Fibroblast of mammary gland (primary cell): Measurements from ENCODE around the gene FUZ.

Source experiments
- DNase-seq: peaks from one replicate; pipeline ENCODE4 v3.0.0-alpha.2; 2010; ENCODE audit warnings: low read depth
- H3K4me3 ChIP-seq: 2 replicates; pipeline ENCODE4 v1.5.1; 2011; ENCODE audit warnings: low read depth, mild to moderate bottlenecking, low read length, moderate library complexity; ENCODE audit not compliant: control insufficient read depth
- TF ChIP-seq, protein P1 (sequence below): conservative IDR thresholded peaks from 2 replicates; pipeline ENCODE4 v1.5.1; 2011; ENCODE audit warnings: low read depth, low read length, inconsistent platforms; ENCODE audit not compliant: control insufficient read depth, insufficient read depth

FUZ gene

DNA sequence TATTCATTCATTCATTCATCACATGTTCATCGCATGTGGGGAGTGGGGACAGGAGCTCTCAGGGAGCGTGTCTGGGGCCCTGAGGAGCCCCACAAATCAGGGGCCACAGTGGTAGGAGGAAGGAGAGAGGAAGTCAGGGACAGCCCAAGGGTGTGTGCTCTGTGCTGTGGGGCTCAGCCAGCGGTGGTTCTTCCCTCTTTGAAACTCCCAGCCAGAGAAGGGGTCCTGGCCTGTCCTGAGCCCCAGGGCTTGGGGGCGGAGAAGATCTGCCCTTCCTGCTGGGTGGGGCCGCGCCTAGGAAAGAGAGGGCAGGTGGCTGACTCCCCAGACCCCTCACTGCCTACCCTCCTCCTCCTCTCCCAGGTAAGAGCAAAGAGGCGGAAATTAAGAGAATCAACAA is 31.7 kb downstream of the FUZ start:
- no peak for DNase-seq
- H3K4me3 ChIP-seq = no peak overlapping the region
- TF ChIP-seq, protein P1, sequence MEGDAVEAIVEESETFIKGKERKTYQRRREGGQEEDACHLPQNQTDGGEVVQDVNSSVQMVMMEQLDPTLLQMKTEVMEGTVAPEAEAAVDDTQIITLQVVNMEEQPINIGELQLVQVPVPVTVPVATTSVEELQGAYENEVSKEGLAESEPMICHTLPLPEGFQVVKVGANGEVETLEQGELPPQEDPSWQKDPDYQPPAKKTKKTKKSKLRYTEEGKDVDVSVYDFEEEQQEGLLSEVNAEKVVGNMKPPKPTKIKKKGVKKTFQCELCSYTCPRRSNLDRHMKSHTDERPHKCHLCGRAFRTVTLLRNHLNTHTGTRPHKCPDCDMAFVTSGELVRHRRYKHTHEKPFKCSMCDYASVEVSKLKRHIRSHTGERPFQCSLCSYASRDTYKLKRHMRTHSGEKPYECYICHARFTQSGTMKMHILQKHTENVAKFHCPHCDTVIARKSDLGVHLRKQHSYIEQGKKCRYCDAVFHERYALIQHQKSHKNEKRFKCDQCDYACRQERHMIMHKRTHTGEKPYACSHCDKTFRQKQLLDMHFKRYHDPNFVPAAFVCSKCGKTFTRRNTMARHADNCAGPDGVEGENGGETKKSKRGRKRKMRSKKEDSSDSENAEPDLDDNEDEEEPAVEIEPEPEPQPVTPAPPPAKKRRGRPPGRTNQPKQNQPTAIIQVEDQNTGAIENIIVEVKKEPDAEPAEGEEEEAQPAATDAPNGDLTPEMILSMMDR = no peak

DNA sequence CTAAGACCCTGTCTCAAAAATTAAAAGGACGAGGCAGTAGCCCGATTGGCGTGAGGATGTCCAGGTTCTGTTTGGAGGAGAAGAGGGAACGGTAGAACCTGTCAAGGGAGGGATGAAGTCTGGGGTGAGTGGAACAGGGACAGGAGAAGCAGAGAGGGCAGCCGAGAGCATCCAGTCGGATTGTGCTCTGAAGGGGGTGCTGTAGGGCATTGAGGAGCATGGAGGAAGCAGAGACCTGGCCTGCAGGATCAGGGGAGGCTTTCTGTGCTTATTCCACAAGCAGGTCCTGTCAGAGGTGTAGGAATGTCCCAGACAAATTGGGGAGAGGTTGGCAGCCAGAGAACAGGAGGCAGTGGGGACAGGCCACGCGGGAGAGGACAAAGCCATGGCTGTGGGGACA is 32.2 kb downstream of the FUZ start:
- TF ChIP-seq, protein P1 = no peak
- no peak for DNase-seq
- no peak overlapping the region for H3K4me3 ChIP-seq

DNA sequence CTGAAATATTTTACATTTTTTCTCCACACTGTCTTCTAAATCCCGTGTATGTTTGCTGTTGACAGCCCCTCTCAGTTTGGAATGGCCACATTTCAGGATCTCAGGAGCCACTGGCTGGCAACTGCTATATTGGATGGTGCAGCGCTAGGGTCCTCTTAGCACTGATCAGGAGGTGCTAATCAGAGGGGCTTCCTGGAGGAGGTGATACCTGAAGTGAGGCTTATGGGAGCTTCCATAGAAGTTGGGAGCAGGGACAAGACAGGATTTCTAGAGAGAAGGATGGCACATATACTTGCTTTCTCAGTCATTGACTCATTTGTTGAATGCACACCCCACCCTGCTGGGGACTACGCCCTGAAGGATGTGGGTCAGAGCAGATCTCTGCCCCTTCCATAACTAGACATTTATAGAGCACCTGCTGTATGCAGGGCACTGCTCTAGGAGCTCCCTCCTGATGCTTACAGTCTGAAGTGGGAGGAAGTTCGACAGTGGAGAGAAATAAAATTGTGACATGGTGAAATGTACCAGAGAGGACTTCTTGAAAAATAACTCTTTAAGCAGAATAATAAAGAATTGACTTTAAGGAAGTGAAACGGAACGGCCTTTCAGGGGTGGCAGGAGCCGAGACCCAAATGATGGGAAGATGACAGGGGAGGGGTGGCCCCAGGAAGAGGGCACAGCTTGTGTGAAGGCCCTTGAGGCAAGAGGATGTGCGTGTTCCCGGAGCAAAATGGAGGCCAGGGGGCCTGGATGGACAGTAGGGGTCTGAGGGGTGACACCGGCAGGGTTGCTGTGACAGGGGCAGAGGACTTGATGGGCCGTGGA is 33.1 kb downstream of the FUZ start:
- H3K4me3 ChIP-seq = no peak overlapping the region
- DNase-seq = no peak
- TF ChIP-seq, protein P1 = no peak

DNA sequence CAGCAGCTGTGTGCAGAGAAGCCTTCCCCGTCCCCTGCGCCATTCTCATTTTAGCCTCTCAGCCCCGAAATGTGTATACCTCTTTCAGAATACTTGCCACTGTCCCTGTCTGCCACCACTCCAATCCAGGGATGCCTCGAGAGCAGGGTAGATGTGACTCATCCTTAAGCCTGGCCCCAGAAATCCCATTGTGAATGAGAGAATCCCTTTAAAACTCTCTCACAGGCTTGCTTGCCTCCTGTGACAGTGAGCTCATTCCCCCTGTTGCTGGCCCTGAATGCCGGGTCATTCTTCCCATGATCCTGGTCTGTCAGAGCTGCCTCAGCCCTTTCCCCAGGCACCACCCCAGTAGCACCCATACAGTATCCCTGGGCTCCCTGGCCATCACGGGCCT is 36.7 kb downstream of the FUZ start:
- no peak for DNase-seq
- TF ChIP-seq, protein P1 = no peak
- H3K4me3 ChIP-seq = no peak overlapping the region

DNA sequence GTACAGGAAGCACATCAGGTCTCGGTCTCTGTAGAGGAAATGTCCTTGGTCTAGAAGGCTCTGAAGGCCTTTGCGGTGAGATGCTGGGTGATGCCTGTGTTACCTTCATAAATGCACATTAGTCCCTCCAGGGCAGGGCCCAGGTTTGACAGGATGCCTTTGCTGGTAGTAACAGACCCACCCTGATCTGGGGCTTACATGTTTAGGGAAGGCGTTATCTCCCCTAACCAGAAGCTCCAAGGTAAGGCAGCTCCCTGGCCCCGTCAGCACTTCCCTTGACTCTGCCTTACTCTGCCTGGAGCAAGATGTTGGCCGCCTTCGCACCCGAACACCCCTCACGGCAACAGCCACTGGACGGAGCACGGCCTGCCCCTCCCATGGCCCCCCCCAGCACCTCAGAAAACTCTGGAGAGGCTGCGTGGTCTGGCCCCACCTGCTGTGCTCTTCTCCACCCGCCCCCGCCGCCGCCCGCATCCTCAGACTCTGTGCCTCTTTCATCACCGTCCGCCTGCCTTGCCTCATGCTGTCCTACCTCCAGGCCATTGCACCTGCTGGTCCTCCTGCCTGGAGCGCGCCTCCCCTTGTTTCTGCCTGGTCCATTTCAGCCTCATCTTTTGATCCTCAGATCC is 37.2 kb downstream of the FUZ start:
- no peak for DNase-seq
- no peak overlapping the region for H3K4me3 ChIP-seq
- TF ChIP-seq, protein P1 = no peak

DNA sequence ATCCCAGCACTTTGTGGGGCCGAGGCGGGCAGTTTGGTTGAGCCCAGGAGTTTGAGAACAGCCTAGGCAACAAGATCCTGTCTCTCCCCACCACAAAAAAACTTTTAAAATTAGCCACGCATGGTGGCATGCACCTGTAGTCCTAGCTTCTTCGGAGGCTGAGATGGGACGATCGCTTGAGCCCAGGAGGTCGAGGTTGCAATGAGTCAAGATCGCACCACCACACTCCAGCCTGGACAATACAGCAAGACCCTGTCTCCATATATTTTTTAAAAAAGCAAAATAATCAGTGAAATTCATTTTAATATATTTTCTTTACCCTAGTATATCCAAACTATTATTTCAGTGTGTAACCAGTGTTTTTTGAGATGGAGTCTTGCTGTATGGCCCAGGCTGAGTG is 38.1 kb downstream of the FUZ start:
- TF ChIP-seq, protein P1 = no peak

More for the DNA sequence above, 38.1 kb downstream of the FUZ start:
- no peak overlapping the region for H3K4me3 ChIP-seq
- DNase-seq = no peak
